ENCODE data around the gene ACVR1B.

- TF ChIP-seq POLR2AphosphoS5 (IDR thresholded peaks at IDR 0.05; ENCODE audit: low read depth, low read length) (no peak), POLR2A (IDR thresholded peaks at IDR 0.05; ENCODE audit: low read depth, low read length) (no peak), TAF1 (IDR thresholded peaks at IDR 0.05; ENCODE audit: low read depth, low read length) (no peak), POU2F2 (IDR thresholded peaks at IDR 0.05; ENCODE audit: low read depth, low read length) (no peak), SPI1 (IDR thresholded peaks at IDR 0.05; ENCODE audit: low read depth, low read length) (no peak), PAX5 (IDR thresholded peaks at IDR 0.05; ENCODE audit: insufficient read depth, low read length, severe bottlenecking) (no peak)
Measured at GRCh38 chr12:51901881-51902280, 49.6 kb upstream of the ACVR1B start.

Measured in GM12891 (cell line).